ENCODE data around the gene CSNK2A2.

DNA sequence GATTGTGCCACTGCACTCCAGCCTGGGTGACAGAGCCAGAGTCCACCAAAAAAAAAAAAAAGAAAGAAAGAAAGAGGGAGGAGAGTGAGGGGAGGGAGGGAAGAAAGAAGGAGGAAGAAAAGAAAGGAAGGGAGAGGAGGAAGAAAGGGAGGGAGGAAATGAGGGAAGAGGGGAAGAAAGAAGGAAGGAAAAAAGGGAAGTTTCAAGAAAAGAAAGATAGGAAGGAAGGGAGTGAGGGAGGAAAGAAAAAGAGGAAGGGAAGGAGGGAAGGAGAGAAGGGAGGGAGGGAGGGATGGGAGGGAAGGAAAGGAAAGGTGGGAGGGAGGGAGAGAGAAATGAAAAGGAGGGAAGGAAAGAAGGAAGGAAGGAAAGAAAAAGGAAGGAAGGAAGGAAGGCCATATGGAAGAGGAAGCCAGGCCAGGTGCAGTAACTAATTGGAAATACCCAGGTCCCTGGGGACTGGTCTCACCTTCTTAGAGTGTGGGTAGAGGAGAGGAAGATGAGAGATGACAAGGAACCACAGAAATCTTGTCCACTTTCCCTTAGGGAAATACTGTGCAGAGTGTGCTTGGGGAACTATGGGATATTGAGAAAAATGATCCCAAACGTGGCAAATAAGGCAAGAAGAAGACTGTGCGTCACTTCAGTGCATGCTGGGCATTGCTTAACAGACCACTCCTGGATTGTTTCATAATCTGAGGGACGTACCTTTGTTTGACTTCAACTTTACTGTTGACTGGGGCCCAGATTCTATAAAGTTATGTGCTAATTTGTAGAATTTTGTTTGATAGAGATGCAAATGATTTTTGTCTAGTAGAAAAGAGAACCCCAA, 15.1 kb upstream of the CSNK2A2 start:
- TF ChIP-seq YY1 (IDR thresholded peaks at IDR 0.05; ENCODE audit: insufficient read depth, insufficient read length) (no peak), ZNF274 (IDR thresholded peaks at IDR 0.05; ENCODE audit: low read depth, low read length) (no peak)
